Thyroid gland (tissue), 4 donors: ENCODE measurements around the gene ZMYM1. TPM values are rescaled to one million over a fixed set of nuclear protein-coding genes. Genes with fewer than 3 reads are reported as not detected.
A peak's percentile ranks its signal among the peaks of the same experiment; 100 is the strongest.
"Not testable (repeated sequence)": the region's sequence is repeated elsewhere in the genome, so short reads cannot be mapped to it uniquely, and the experiment has no call there.

Experiments
- DNase-seq, 2 donors: peaks; one replicate each; pipeline ENCODE4 v3.0.0-alpha.2; 2019
- H3K27ac ChIP-seq, 3 donors: fragments of 200-600 bp; sonication (generic); 1 replicate in 2 of 3; 2 replicates in 1 of 3; pipeline ENCODE4 v1.5.1; 2016 to 2019; ENCODE audit warnings: mild to moderate bottlenecking in 1 of 3, moderate library complexity in 1 of 3
- H3K27me3 ChIP-seq: fragments of 200-600 bp; sonication (generic); one replicate; pipeline ENCODE4 v1.5.1; 2019
- H3K36me3 ChIP-seq, 2 donors: fragments of 200-600 bp; sonication (generic); one replicate each; pipeline ENCODE4 v1.5.1; 2016 to 2019
- H3K4me1 ChIP-seq, 2 donors: fragments of 200-600 bp; sonication (generic); one replicate each; pipeline ENCODE4 v1.5.1; 2017 to 2019
- H3K4me3 ChIP-seq, 3 donors: fragments of 200-600 bp; sonication (generic); replicated peaks in 1 of 3; 1 replicate in 2 of 3; 2 replicates in 1 of 3; pipeline ENCODE4 v1.5.1; 2016; ENCODE audit warnings: mild to moderate bottlenecking in 1 of 3
- H3K9me3 ChIP-seq: fragments of 200-600 bp; sonication (generic); one replicate; pipeline ENCODE4 v1.5.1; 2017
- CTCF ChIP-seq, 6 experiments: fragments of 200-600 bp in 3 of 6; fragments of 450-650 bp in 3 of 6; sonication (generic) in 3 of 6; IDR thresholded peaks; one replicate each; pipeline ENCODE4 v1.5.1; 2016 to 2019; ENCODE audit warnings: antibody characterized with exemption in 6 of 6, mild to moderate bottlenecking in 2 of 6, inconsistent platforms in 1 of 6, moderate library complexity in 1 of 6
- POLR2A ChIP-seq, 2 donors: fragments of 450-650 bp; IDR thresholded peaks; one replicate each; pipeline ENCODE4 v1.6.1; 2017; ENCODE audit warnings: antibody characterized with exemption in 2 of 2, mild to moderate bottlenecking in 2 of 2, moderate library complexity in 1 of 2
- WGBS, 2 donors: methylation state at CpG; one replicate each; pipeline ENCODE4 v1.1.5; 2017; 5-methylcytosine and 5-hydroxymethylcytosine counted together
- intact Hi-C: fragments of 100-400 bp; cut with DNase I; formaldehyde crosslinking; loops from one replicate; pipeline ENCODE4 v1.15.1; 2023
- total RNA-seq, 4 donors: library from RNA; depleted of rRNA; stranded (reverse); fragments of >200 nt; gene quantifications; one replicate each; pipeline ENCODE4 v1.2.3, GENCODE V29; 2016

The ZMYM1 gene
- total RNA-seq, 4 donors from 2014 or later, result 16.9 to 21.0 (median 19.2) TPM

DNA sequence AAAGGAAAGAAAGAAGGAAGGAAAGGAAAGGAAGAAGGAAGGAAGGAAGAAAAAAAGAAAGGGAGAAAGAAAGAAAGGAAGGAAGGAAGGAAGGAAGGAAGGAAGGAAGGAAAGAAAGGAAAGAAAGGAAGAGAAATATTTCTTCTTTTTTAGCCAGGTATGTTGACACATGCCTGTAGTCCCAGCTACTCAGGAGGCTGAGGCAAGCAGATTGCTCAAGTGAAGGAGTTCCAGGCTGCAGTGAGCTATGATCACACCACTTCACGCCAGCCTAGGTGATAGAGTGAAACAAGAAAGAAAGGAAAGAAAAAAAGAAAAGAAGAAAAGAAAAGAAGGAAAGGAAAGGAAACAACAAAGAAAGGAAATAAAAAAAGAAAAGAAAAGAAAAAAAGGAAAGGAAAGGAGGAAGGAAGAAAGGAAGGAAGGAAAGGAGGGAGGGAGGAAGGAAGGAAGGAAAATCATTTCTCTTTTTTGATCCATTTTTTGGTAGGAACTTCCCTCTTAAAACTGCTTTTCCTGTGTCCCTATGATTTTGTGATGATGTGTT lies 5.8 kb upstream of the ZMYM1 start:
- H3K27me3 ChIP-seq, result no peaks in the 10 kb centered on the region
- no peaks in the 10 kb centered on the region for H3K36me3 ChIP-seq
- intact Hi-C loops, result no loop called here
- WGBS, 2 donors, result 78 to 88% methylated on average over 1 of the region's 1 CpG
- no peak for DNase-seq
- TF ChIP-seq CTCF (IDR thresholded peaks at IDR 0.05), result no peak
- no peak for TF ChIP-seq POLR2A (IDR thresholded peaks at IDR 0.05)
- H3K27ac ChIP-seq, result no peak overlapping the region
- no peak overlapping the region for H3K4me3 ChIP-seq
- no peaks in the 10 kb centered on the region for H3K9me3 ChIP-seq
- no peaks in the 10 kb centered on the region for H3K4me1 ChIP-seq

DNA sequence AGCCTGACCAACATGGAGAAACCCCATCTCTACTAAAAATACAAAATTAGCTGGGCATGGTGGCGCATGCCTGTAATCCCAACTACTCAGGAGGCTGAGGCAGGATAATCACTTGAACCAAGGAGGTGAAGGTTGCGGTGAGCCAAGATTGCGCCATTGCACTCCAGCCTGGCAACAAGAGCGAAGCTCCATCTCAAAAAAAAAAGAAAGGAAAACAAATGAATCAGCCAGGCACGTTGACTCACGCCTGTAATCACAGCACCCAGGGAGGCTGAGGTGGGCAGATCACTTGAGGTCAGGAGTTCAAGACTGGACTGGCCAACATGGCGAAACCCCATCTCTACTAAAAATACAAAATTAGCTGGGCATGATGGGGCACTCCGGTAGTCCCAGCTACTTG lies 2.8 kb upstream of the ZMYM1 start:
- H3K36me3 ChIP-seq, H3K4me3 ChIP-seq, intact Hi-C loops, H3K27ac ChIP-seq, H3K27me3 ChIP-seq, DNase-seq, H3K9me3 ChIP-seq: not testable (repeated sequence)
- WGBS, 2 donors, result 80 to 85% methylated on average over 8 of the region's 8 CpGs
- H3K4me1 ChIP-seq, result peaks cover 10 to 11% of the 10 kb centered on the region in 2 donors

DNA sequence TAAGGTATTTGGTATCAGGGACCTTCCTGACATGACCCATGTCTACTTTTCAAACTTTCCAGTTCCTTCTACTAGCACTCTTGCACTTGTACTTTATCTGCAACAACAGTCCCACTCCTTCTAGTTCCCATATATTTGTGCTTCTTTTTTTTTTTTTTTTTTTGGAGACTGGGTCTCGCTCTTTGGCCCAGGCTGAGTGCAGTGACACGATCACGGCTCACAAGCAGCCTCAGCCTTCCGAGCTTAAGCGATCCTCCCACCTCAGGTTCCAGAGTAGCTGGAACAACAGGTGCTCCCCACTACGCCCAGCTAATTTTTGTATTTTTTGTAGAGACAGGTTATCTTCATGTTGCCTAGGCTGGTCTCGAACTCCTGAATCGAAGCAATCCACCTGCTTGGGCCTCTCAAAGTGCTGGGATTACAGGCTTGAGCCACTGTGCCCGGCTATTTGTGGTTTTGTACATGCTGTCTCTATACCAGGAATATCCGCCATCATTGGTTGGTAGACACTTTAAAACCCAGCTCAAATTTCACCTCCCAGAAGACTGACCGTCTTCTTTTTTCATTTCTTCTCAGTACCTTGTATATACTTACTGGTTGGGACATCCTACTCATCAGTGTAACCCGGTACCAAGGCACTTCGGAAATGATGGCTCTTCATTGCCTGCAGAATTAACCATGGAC lies 1.1 kb downstream of the ZMYM1 start:
- H3K36me3 ChIP-seq, result no peaks in the 10 kb centered on the region
- peaks cover 19 to 22% of the 10 kb centered on the region in 2 donors for H3K4me1 ChIP-seq
- no peaks in the 10 kb centered on the region for H3K27me3 ChIP-seq
- H3K27ac ChIP-seq, result peak overlapping the region in 2 of 3 donors; percentile 82 to 88
- no peaks in the 10 kb centered on the region for H3K9me3 ChIP-seq
- no peak for DNase-seq
- intact Hi-C loops, result no loop called here
- no peak for TF ChIP-seq POLR2A (IDR thresholded peaks at IDR 0.05)
- no peak for TF ChIP-seq CTCF (IDR thresholded peaks at IDR 0.05)
- WGBS, 2 donors, result 91 to 92% methylated on average over 13 of the region's 13 CpGs
- peak overlapping the region in 1 of 3 donors; percentile 56 for H3K4me3 ChIP-seq

- Histone ChIP-seq H3K9me3 (no peaks in the 10 kb centered on the region), H3K36me3 (no peaks in the 10 kb centered on the region), H3K4me3 (no peak overlapping the region), H3K27me3 (no peaks in the 10 kb centered on the region), H3K27ac (peak overlapping the region in 2 of 3 donors; percentile 19 to 36), H3K4me1 (peaks cover 15 to 17% of the 10 kb centered on the region in 2 donors)
- no peak for TF ChIP-seq CTCF (IDR thresholded peaks at IDR 0.05)
- no peak for TF ChIP-seq POLR2A (IDR thresholded peaks at IDR 0.05)
- intact Hi-C loops, result no loop called here
- DNase-seq, result no peak
Observed at GRCh38 chr1:35085421-35085820, 6.2 kb downstream of the ZMYM1 start.

GRCh38 chr1:35097224-35097623 lies 18.0 kb downstream of the ZMYM1 start:
- no peaks in the 10 kb centered on the region for H3K27me3 ChIP-seq
- WGBS, 2 donors, result 0% methylated on average over 1 of the region's 1 CpG
- no peak overlapping the region for H3K4me3 ChIP-seq
- DNase-seq, result peak in 1 of 2 donors; percentile 10
- intact Hi-C loops, result no loop called here
- peaks cover 15 to 19% of the 10 kb centered on the region in 2 donors for H3K4me1 ChIP-seq
- H3K9me3 ChIP-seq, result no peaks in the 10 kb centered on the region
- TF ChIP-seq CTCF (IDR thresholded peaks at IDR 0.05) (no peak), POLR2A (IDR thresholded peaks at IDR 0.05) (no peak)
- peak overlapping the region; percentile 55 to 79 (median 66) for H3K27ac ChIP-seq
- peaks cover 7 to 8% of the 10 kb centered on the region in 2 donors for H3K36me3 ChIP-seq
